Measurements from ENCODE around the gene CADPS2. TPM values are rescaled to one million over a fixed set of nuclear protein-coding genes. Genes with fewer than 3 reads are reported as not detected.

The CADPS2 gene
- total and polyA plus RNA-seq, 4 donors, result 16.0 to 76.7 (median 27.7) TPM

DNA sequence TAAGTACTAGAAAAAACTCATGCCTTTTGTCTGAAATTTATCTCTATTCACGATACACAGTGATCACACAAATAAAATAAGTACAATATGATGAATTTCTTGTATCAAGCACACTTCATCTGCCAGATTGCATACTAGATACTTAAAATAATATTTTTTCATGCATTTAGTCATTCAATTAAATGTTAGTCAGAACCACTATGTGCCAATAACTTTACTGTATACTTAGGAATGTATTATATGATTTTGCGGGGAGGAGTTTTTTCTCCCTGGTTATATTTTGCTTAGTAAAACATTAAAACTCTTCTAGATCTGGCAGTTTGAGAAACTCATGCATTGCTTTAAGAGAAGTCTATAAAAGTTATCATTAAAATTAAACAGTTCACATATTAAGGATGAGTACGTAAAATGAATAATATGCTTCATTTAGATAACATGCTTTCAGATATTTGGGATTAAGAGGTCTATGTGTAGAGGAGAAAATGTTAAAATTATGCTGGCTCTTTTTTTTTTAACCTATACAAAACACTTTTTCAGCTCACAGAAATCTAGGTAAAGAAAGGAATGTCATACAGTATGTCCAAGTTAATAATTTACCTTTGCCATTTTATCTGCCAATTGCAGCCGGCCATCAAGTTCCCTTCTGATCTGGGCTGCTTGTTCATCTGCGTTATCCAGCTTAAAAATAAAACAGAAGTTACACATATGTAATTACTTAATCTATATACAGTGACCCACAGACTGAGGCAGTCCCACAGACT lies 257.4 kb downstream of the CADPS2 start:
- H3K4me1 ChIP-seq (ENCODE audit: control insufficient read depth in 5 of 5, insufficient read depth in 5 of 5, low read length in 5 of 5), result no peaks in the 10 kb centered on the region
- DNase-seq (no peak), ATAC-seq (ENCODE audit: insufficient read depth, low FRiP score) (no peak)
- H3K9ac ChIP-seq (ENCODE audit: insufficient read depth in 1 of 2, low read length in 2 of 2), result no peak overlapping the region
- H3K27me3 ChIP-seq (ENCODE audit: control insufficient read depth in 3 of 3, insufficient read depth in 3 of 3, low read length in 2 of 3), result no peaks in the 10 kb centered on the region
- H3K4me3 ChIP-seq, result no peak overlapping the region
- H3K27ac ChIP-seq (ENCODE audit: low read depth in 1 of 2, low read length in 1 of 2), result no peak overlapping the region
- WGBS, 2 donors, result 82 to 84% methylated on average over 5 of the region's 5 CpGs
- TF ChIP-seq, protein P1, sequence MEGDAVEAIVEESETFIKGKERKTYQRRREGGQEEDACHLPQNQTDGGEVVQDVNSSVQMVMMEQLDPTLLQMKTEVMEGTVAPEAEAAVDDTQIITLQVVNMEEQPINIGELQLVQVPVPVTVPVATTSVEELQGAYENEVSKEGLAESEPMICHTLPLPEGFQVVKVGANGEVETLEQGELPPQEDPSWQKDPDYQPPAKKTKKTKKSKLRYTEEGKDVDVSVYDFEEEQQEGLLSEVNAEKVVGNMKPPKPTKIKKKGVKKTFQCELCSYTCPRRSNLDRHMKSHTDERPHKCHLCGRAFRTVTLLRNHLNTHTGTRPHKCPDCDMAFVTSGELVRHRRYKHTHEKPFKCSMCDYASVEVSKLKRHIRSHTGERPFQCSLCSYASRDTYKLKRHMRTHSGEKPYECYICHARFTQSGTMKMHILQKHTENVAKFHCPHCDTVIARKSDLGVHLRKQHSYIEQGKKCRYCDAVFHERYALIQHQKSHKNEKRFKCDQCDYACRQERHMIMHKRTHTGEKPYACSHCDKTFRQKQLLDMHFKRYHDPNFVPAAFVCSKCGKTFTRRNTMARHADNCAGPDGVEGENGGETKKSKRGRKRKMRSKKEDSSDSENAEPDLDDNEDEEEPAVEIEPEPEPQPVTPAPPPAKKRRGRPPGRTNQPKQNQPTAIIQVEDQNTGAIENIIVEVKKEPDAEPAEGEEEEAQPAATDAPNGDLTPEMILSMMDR (IDR thresholded peaks at IDR 0.05; ENCODE audit: control extremely low read depth, extremely low read depth), result no peak
- no peaks in the 10 kb centered on the region for H3K9me3 ChIP-seq (ENCODE audit: control insufficient read depth in 4 of 4, insufficient read depth in 3 of 4, low read length in 3 of 4)
- no peaks in the 10 kb centered on the region for H3K36me3 ChIP-seq (ENCODE audit: control insufficient read depth in 4 of 4, insufficient read depth in 4 of 4, low read length in 4 of 4)

DNA sequence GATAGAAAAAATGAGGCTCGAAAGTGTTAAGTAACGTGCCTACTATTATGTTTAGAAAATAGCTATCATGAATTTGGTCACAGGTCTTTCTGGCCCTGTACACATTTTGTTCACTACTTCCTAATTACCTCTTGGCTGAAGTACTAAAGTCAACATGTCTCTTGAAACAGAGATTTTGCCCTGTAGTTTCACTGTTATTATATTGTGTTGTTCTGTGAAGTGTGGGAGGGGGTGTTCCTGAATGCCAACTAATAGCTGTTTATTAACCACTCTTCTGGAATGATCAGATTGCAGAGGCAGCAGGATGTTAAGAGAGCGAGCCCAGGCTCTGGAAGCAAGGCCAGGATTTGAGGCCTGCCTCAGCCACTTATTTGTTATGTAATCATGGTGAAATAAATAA lies 259.5 kb downstream of the CADPS2 start:
- H3K27ac ChIP-seq (ENCODE audit: low read depth in 1 of 2, low read length in 1 of 2), result no peak overlapping the region
- ATAC-seq (ENCODE audit: insufficient read depth, low FRiP score), result no peak
- no peak overlapping the region for H3K4me3 ChIP-seq
- TF ChIP-seq, protein P1 (IDR thresholded peaks at IDR 0.05; ENCODE audit: control extremely low read depth, extremely low read depth), result no peak
- H3K36me3 ChIP-seq (ENCODE audit: control insufficient read depth in 4 of 4, insufficient read depth in 4 of 4, low read length in 4 of 4), result no peaks in the 10 kb centered on the region
- 46 to 65% methylated on average over 3 of the region's 3 CpGs for WGBS, 2 donors
- H3K27me3 ChIP-seq (ENCODE audit: control insufficient read depth in 3 of 3, insufficient read depth in 3 of 3, low read length in 2 of 3), result no peaks in the 10 kb centered on the region
- H3K9me3 ChIP-seq (ENCODE audit: control insufficient read depth in 4 of 4, insufficient read depth in 3 of 4, low read length in 3 of 4), result no peaks in the 10 kb centered on the region
- H3K4me1 ChIP-seq (ENCODE audit: control insufficient read depth in 5 of 5, insufficient read depth in 5 of 5, low read length in 5 of 5), result no peaks in the 10 kb centered on the region
- DNase-seq, result peak in 2 of 3 donors; percentile 10 to 28
- no peak overlapping the region for H3K9ac ChIP-seq (ENCODE audit: insufficient read depth in 1 of 2, low read length in 2 of 2)

- H3K27me3 ChIP-seq (ENCODE audit: control insufficient read depth in 3 of 3, insufficient read depth in 3 of 3, low read length in 2 of 3), result no peaks in the 10 kb centered on the region
- H3K4me1 ChIP-seq (ENCODE audit: control insufficient read depth in 5 of 5, insufficient read depth in 5 of 5, low read length in 5 of 5), result peaks cover 0 to 5% (median 0%) of the 10 kb centered on the region in 5 donors
- 66 to 80% methylated on average over 1 of the region's 1 CpG for WGBS, 2 donors
- TF ChIP-seq, protein P1 (IDR thresholded peaks at IDR 0.05; ENCODE audit: control extremely low read depth, extremely low read depth), result no peak
- no peaks in the 10 kb centered on the region for H3K9me3 ChIP-seq (ENCODE audit: control insufficient read depth in 4 of 4, insufficient read depth in 3 of 4, low read length in 3 of 4)
- no peak overlapping the region for H3K27ac ChIP-seq (ENCODE audit: low read depth in 1 of 2, low read length in 1 of 2)
- DNase-seq (no peak), ATAC-seq (ENCODE audit: insufficient read depth, low FRiP score) (no peak)
- H3K9ac ChIP-seq (ENCODE audit: insufficient read depth in 1 of 2, low read length in 2 of 2), result no peak overlapping the region
- no peak overlapping the region for H3K4me3 ChIP-seq
- H3K36me3 ChIP-seq (ENCODE audit: control insufficient read depth in 4 of 4, insufficient read depth in 4 of 4, low read length in 4 of 4), result no peaks in the 10 kb centered on the region
Measured at GRCh38 chr7:122622682-122623081, 263.6 kb downstream of the CADPS2 start.

Data from lung (tissue), 12 donors.